ENCODE measurements around the gene TRMT13.

GRCh38 chr1:100130552-100131077 lies 2.3 kb upstream of the TRMT13 start:
- TF ChIP-seq POLR2A (IDR thresholded peaks at IDR 0.05): no peak
- no peak for TF ChIP-seq EP300 (IDR thresholded peaks at IDR 0.05)
- no peak for TF ChIP-seq CTCF (IDR thresholded peaks at IDR 0.05)
- no peak for TF ChIP-seq POLR2AphosphoS5 (IDR thresholded peaks at IDR 0.05)
